ENCODE measurements around the gene PCDHGA12. TPM values are rescaled to one million over a fixed set of nuclear protein-coding genes. Genes with fewer than 3 reads are reported as not detected.

Gene PCDHGA12
- total RNA-seq, 2 experiments from 2014 or later: not detected

GRCh38 chr5:141421489-141421855, 8.8 kb upstream of the PCDHGA12 start:
- Mint-ChIP-seq H3K27me3 (peaks cover 89% of the 10 kb centered on the region), H3K4me1 (ENCODE audit: low read depth) (peaks cover 6% of the 10 kb centered on the region), H3K27ac (no peak overlapping the region), H3K4me3 (peak overlapping the region; percentile 23), H3K9me3 (peaks cover 24% of the 10 kb centered on the region), H3K36me3 (ENCODE audit: low read depth) (peaks cover 44% of the 10 kb centered on the region)
- TF ChIP-seq CTCF (IDR thresholded peaks at IDR 0.05): no peak
- no peak for ATAC-seq (ENCODE audit: poor library complexity)
- CTCF ChIA-PET: interaction anchor here (0.6 to 2.4 kb wide), 6 partner anchors 9 to 143 kb away, joined by 3 to 9 read pairs (median 6); partner anchors contain the start of genes PCDHGA10, PCDHGA5 and PCDHGB6
- no peak for DNase-seq
- no peak overlapping the region for H3K27ac ChIP-seq (ENCODE audit: low read depth in 1 of 2, low read length in 2 of 2)
- H3K4me3 ChIP-seq (ENCODE audit: low read length): peak overlapping the region; percentile 11
- no peaks in the 10 kb centered on the region for H3K36me3 ChIP-seq (ENCODE audit: insufficient read depth, low read length)
- H3K27me3 ChIP-seq (ENCODE audit: control insufficient read depth in 1 of 2, insufficient read depth in 2 of 2, low read length in 2 of 2): peaks cover 62 to 92% of the 10 kb centered on the region in 2 experiments
- POLR2A ChIA-PET: interaction anchor here (0.9 kb wide), 1 partner anchor 92 kb away, joined by 3 read pairs; no protein-coding TSS in a partner anchor
- intact Hi-C loops (cut with DNase I, micrococcal nuclease): no loop called here
- peaks cover 55 to 61% of the 10 kb centered on the region in 2 experiments for H3K9me3 ChIP-seq (ENCODE audit: control insufficient read depth in 1 of 2, insufficient read depth in 1 of 2, low read length in 2 of 2)
- H3K4me1 ChIP-seq (ENCODE audit: insufficient read depth, low read length): peaks cover 11% of the 10 kb centered on the region

GRCh38 chr5:141422742-141423291, 7.5 kb upstream of the PCDHGA12 start:
- Mint-ChIP-seq H3K9me3 (peaks cover 23% of the 10 kb centered on the region), H3K36me3 (ENCODE audit: low read depth) (peaks cover 39% of the 10 kb centered on the region), H3K27ac (no peak overlapping the region), H3K27me3 (peaks cover 88% of the 10 kb centered on the region), H3K4me1 (ENCODE audit: low read depth) (peaks cover 6% of the 10 kb centered on the region), H3K4me3 (no peak overlapping the region)
- no peak overlapping the region for H3K4me3 ChIP-seq (ENCODE audit: low read length)
- peaks cover 56 to 67% of the 10 kb centered on the region in 2 experiments for H3K9me3 ChIP-seq (ENCODE audit: control insufficient read depth in 1 of 2, insufficient read depth in 1 of 2, low read length in 2 of 2)
- intact Hi-C loops (cut with DNase I, micrococcal nuclease): no loop called here
- H3K27ac ChIP-seq (ENCODE audit: low read depth in 1 of 2, low read length in 2 of 2): no peak overlapping the region
- no peaks in the 10 kb centered on the region for H3K36me3 ChIP-seq (ENCODE audit: insufficient read depth, low read length)
- DNase-seq (no peak), ATAC-seq (ENCODE audit: poor library complexity) (no peak)
- peaks cover 7% of the 10 kb centered on the region for H3K4me1 ChIP-seq (ENCODE audit: insufficient read depth, low read length)
- no peak for TF ChIP-seq CTCF (IDR thresholded peaks at IDR 0.05)
- H3K27me3 ChIP-seq (ENCODE audit: control insufficient read depth in 1 of 2, insufficient read depth in 2 of 2, low read length in 2 of 2): peaks cover 70 to 92% of the 10 kb centered on the region in 2 experiments
- CTCF ChIA-PET: no interaction called here
- POLR2A ChIA-PET: no interaction called here

- H3K4me3 Mint-ChIP-seq: no peak overlapping the region
- no peak for TF ChIP-seq CTCF (IDR thresholded peaks at IDR 0.05)
- ATAC-seq (ENCODE audit: poor library complexity) (no peak), DNase-seq (no peak)
- no peak overlapping the region for H3K27ac Mint-ChIP-seq
- H3K27me3 Mint-ChIP-seq: peaks cover 80% of the 10 kb centered on the region
- peaks cover 8% of the 10 kb centered on the region for H3K4me1 Mint-ChIP-seq (ENCODE audit: low read depth)
- CTCF ChIA-PET: no interaction called here
- H3K4me3 ChIP-seq (ENCODE audit: low read length): no peak overlapping the region
- peaks cover 64 to 83% of the 10 kb centered on the region in 2 experiments for H3K27me3 ChIP-seq (ENCODE audit: control insufficient read depth in 1 of 2, insufficient read depth in 2 of 2, low read length in 2 of 2)
- H3K9me3 Mint-ChIP-seq: peaks cover 22% of the 10 kb centered on the region
- POLR2A ChIA-PET: no interaction called here
- no peak overlapping the region for H3K27ac ChIP-seq (ENCODE audit: low read depth in 1 of 2, low read length in 2 of 2)
- peaks cover 32% of the 10 kb centered on the region for H3K36me3 Mint-ChIP-seq (ENCODE audit: low read depth)
- peaks cover 6% of the 10 kb centered on the region for H3K4me1 ChIP-seq (ENCODE audit: insufficient read depth, low read length)
- H3K9me3 ChIP-seq (ENCODE audit: control insufficient read depth in 1 of 2, insufficient read depth in 1 of 2, low read length in 2 of 2): peaks cover 49 to 57% of the 10 kb centered on the region in 2 experiments
- intact Hi-C loops (cut with DNase I, micrococcal nuclease): no loop called here
- no peaks in the 10 kb centered on the region for H3K36me3 ChIP-seq (ENCODE audit: insufficient read depth, low read length)
Measured at GRCh38 chr5:141427783-141428426, 2.4 kb upstream of the PCDHGA12 start.
